ENCODE results near the gene FMNL3.
"Not testable (repeated sequence)": the region's sequence is repeated elsewhere in the genome, so short reads cannot be mapped to it uniquely, and the experiment has no call there.

Gene FMNL3

DNA sequence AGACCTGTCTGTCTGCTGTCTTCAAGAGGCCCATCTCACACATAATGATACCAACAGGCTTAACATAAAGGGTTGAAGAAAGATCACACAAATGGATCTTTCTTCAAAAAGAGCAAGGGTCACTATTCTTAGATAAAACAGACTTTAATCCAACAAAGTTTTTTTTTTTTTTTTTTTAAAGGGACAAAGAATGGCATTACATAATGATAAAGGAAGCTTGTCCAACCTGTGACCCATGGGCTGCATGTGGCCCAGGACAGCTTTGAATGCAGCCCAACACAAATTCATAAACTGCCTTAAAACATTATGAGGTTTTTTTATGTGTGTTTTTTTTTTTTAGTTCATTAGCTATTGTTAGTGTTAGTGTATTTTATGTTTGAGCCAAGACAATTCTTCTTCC lies 95.0 kb downstream of the FMNL3 start:
- intact Hi-C loops (cut with DNase I) = no loop called here
- DNase-seq = no peak

DNA sequence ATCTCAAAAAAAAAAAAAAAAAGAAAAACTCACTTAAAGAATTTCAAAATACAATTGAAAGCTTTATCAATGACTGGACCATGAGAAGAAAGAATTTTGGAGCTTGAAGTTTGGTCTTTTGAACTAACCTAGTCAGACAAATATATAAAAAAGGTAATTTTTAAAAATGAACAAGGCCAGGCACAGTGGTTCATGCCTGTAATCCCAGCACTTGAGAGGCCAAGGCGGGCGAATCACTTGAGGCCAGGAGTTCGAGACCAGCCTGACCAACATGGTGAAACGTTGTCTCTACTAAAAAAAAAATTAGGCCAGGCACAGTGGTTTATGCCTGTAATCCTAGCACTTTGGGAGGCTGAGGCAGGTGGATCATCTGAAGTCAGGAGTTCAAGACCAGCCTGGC lies 96.4 kb downstream of the FMNL3 start:
- intact Hi-C loops (cut with DNase I); DNase-seq: not testable (repeated sequence)

DNA sequence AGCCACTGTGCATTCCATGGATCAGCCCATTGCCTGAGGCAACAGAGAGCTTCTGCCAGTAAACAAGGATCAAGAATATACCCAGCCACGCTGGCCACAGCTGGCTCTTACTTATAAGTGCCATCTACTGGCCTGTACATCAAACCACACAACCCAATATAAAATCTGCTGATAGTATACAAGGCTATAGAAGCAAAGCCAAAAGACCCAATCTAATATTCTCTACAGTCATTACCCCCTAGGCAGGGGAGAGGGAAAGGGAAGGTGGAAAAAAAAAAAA lies 97.4 kb downstream of the FMNL3 start:
- intact Hi-C loops (cut with DNase I) = no loop called here
- DNase-seq = no peak

DNA sequence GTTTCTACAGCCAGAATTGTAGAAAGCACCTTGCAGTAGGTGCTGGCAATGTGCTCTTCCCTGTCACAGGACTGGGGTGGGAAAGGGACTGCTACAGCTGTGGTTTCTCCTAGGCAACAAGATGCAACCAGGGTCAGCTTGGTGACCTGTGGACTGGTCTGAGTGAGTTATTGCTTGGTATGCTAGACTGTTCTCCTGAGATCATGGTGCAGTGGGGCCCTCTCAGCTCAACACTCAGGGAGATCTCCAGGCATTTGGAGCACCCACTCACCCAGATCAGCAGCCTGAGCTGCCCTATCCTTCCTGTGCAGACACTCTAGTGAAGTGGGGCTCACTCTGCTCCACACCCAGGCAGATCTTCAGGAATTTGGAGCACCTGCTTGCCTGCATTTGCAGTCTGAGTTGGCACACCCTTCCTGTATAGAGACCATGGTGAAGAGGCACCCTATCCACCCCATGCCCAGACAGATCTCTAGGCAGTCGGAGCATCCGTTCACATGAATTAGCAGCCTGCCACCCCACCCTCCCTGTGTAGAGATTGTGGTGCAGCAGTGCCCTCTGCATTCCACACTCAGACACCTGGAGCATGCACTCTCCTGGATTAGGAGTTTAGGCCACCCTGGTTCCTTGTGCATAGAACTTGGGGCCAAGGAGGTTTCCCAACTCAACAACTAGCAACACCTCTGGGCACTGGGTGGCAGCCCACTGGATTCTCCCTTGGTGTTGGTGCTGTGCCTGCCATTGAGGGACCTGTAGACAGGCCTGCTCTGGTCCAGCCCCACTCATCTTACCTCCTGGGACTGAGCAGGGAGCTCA lies 97.9 kb downstream of the FMNL3 start:
- intact Hi-C loops (cut with DNase I) = no loop called here
- DNase-seq = peak in 1 of 10 donors; percentile 64

DNA sequence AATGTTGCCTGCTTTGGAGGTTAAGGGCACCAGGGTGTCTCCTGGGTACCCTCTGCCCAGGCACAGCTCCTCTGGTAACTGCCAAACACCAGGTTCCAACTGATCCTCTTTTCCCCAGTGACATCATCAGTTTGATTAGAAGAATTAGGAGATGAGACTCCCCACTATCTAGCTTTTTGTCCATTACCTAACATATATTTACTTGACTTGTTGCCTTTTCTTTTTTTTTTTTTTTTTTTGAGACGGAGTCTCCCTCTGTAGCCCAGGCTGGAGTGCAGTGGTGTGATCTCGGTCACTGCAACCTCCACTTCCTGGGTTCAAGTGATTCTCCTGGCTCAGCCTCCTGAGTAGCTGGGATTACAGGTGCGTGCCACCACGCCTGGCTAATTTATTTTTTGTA lies 101.7 kb downstream of the FMNL3 start, which contains the start of gene FAM186B:
FAM186B (minus strand) TSS at position 101 of the 400 bp plus-strand sequence. CDS start 162 bp downstream, outside the sequence.
- DNase-seq; intact Hi-C loops (cut with DNase I): not testable (repeated sequence)

DNA sequence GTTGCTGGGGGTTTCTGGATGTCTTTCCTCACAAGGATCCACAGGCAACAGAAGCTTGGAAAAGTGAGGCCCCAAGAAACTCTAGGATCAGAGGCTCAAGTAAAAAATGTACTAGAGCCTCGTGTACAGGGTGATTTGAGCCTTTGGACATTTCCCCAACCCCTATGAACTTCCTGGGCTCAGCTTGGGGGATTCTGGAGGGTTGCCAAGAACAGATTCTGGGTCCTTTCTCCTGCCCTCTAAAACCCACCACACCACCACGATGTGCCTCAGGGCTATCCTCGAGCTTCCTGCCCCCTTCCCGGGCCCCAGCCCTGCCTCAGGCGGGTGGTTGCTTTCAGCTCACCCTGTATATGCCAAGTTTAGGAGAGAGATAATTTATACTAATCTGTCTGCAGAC lies 102.3 kb downstream of the FMNL3 start:
- intact Hi-C loops (cut with DNase I) = no loop called here
- no peak for DNase-seq

DNA sequence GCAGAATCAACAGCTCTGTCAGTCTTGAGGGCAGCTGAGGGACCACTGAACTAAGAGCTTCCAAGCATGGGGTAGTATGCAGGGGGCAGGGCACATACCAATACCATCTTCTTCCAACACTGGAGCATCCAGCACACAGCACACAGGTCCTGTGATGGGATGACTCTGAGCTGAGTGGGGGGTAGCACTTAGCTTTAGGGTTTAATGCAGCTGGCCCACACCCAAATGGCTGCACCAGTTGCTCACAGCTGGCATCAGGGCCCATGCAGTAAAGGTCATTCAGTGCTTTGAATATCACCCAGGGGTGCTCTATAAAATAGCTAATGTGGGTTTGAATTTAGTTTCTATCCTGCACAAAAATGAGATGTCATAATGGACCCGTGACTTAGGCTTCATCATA lies 103.5 kb downstream of the FMNL3 start:
- intact Hi-C loops (cut with DNase I) = no loop called here

DNA sequence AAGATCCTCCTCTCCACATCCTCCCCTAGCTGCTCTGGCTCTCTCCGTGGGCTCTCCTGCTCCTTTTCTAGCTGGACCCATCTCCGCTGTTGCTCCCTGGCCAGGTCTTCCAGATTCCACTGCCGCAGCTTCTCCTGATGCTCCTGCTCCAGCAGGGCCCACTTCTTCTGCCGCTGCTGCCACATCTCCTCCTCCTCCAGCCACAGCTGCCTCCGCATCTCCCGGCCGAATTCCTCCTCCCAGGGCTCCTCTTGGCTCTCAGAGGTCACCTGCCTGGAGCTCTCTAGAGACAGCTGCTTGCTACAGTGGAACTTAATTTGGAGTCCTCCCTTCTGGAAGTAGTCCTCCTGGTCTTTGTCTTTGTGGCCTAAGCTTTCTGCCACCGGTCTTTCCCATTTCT lies 107.2 kb downstream of the FMNL3 start:
- peak in 1 of 10 donors; percentile 65 for DNase-seq
- intact Hi-C loops (cut with DNase I) = no loop called here

More for the DNA sequence above, 103.5 kb downstream of the FMNL3 start:
- no peak for DNase-seq

DNA sequence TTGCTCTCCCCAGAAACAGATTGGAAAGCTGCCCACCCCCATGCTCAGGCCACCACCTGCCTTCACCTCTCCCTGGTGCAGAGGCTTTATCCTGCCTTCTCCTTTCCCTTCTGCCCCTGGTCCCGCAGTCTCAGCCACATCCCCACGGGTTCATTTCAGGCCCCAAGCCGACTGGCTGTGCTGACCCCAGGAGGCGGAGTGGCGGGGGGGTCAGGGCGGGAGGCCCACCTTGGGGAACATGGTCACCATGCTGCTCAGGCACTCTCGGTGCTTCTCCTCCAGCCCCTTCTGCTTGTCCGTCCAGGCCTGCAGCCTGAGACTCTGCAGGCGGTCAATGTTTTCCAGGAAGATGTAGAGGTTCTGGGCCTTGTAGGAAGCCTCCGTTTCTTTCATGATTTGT lies 108.7 kb downstream of the FMNL3 start:
- peak in 1 of 10 donors; percentile 64 for DNase-seq
- intact Hi-C loops (cut with DNase I) = no loop called here

DNA sequence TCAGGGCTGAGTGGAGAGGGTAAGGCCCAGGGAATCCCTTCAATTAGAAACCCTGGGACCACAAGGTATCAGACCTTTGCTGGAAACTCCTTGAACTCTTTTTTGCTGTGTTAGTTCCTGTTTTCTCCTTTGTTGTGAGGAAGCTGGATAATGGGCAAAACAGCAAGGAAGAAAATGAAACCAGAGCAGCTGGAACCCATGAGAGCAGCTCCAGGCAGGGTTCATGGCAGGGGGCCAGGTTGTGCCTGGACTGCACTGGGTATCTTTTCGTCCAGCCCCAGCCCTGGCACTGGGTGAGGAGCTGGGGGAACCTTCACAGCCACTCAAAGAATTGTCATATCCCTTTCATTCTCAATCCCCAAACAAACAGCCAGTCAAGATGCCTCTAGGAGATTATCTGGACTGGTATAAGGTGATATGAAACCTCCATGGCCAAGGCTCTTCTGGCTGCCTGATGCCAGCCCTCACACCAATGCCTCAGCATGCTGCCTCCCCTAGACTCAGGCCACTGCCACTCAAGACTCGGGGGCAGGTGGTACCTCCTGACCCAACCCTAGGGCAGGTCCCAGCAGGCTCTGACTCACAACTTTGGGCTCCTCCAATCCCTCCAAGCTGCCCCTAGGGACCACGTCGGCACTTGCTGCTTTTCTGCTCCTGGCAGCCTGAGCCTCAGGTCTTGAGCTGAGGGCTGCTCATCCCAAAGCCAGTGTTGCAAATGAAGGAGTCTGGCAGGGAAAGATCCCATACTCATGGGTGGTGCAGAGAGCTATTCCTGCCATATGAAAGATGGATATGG lies 118.3 kb downstream of the FMNL3 start:
- peak in 2 of 10 donors; percentile 33 to 84 for DNase-seq
- intact Hi-C loops (cut with DNase I) = no loop called here

DNA sequence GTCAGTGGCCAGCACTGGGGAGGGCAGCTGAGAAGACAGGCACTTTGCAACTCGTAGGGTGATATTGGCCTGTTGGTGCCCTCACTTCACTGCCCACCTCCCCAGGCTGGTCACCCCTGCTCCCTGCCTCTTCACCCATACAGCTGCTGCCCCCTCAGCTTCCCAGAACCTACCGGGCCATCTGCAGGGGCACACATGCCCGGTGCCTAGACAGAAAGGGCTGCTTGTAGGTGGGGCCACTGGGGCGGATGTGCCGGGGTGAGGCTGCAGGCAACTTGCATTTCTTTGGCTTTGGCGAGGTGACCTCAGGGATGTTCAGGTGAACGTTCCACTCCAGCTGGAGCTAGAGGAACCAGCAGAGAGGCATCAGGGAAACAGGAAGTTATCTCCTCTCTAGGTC lies 118.9 kb downstream of the FMNL3 start:
- intact Hi-C loops (cut with DNase I) = no loop called here
- DNase-seq = peak in 1 of 10 donors; percentile 48

DNA sequence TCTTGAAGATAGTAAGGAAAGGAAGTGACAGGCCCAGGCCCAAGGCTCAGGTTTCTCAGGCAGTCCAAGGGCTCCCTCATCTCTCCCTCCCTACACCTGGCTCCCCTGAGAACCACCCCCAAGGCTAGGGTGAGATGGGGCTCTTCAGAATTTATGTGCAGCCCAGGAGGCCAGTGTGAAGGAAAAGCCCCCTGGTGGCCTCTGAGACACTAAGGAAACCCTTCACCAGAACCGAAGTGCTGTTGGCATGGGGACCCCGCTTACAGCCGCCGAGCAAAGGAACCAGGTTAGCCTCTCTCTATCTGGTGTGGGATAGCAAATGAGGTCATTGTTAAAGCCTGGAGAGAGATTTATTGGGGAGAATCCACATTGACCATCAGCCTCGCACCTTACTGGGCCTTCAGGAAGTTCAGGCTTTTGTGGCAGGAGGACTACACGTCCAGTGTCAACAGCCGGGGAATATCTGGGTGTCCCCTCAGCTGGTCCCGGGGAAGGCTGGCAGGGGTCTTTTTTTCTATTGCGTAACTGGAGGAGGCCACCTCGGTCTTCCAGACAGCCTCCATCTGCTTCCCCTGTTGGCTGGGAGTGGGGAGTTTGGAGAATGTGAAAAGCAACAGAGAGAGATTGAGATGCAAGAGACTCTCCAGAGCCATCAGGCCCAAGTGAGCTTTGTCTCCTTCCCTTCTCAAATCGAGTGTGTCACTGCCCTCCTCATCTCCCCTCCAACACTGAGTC lies 119.9 kb downstream of the FMNL3 start:
- intact Hi-C loops (cut with DNase I) = no loop called here
- DNase-seq = peak in 1 of 10 donors; percentile 28
